Cardiac fibroblast (primary cell): ENCODE measurements around the gene NUP214.

ENCODE experiments used
- DNase-seq, 2 donors: peaks; one replicate each; pipeline versions ENCODE4 v3.0.0 to v3.0.0-alpha.2; 2010; ENCODE audit warnings: low read depth in 2 of 2
- H3K4me3 ChIP-seq, 2 donors: replicated peaks in 1 of 2; 1 replicate in 1 of 2; 2 replicates in 1 of 2; pipeline ENCODE4 v1.5.1; 2011; ENCODE audit warnings: low read depth in 2 of 2, low read length in 2 of 2, mild to moderate bottlenecking in 2 of 2, moderate library complexity in 1 of 2
- TF ChIP-seq, protein P1 (sequence below): IDR thresholded peaks from one replicate; pipeline ENCODE4 v1.5.1; 2011; ENCODE audit warnings: low read depth, mild to moderate bottlenecking, low read length, inconsistent platforms

Gene NUP214

DNA sequence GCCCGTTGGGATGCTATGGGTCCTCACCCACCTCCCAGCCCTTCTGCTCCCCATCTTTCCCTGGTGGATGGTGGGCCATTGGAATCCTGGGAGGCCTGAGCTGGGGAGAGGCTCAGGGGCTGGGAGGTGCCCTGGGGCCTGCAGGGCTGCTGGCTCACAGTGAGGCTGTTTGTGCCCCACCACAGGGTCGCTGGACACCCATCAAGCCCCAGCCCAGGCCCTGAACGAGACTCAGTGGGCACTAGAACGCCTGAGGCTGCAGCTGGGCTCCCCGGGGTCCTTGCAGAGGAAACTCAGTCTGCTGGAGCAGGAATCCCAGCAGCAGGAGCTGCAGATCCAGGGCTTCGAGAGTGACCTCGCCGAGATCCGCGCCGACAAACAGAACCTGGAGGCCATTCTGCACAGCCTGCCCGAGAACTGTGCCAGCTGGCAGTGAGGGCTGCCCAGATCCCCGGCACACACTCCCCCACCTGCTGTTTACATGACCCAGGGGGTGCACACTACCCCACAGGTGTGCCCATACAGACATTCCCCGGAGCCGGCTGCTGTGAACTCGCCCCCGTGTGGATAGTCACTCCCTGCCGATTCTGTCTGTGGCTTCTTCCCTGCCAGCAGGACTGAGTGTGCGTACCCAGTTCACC, 33.9 kb upstream of the NUP214 start:
- no peak overlapping the region for H3K4me3 ChIP-seq
- DNase-seq: no peak

DNA sequence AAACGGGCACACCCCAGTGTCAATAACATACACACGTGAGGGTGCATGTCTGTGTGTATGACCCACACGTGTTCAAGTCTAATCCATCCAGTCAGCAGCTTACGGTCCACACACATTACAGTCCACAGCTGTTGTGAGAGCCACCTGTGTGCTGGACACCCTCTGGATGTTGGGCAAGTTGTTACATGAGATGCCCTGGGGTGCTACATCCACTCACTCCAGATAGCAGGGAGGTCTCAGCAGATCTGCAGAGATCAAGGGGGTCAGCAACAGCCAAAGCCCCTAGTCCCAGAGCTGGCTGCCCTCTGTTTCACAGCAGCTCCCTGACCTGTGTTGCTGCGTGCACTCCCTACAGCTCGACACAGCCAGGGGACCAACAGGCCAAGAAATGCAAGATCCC, 33.4 kb upstream of the NUP214 start:
- H3K4me3 ChIP-seq: no peak overlapping the region
- DNase-seq: no peak
- TF ChIP-seq, protein P1, sequence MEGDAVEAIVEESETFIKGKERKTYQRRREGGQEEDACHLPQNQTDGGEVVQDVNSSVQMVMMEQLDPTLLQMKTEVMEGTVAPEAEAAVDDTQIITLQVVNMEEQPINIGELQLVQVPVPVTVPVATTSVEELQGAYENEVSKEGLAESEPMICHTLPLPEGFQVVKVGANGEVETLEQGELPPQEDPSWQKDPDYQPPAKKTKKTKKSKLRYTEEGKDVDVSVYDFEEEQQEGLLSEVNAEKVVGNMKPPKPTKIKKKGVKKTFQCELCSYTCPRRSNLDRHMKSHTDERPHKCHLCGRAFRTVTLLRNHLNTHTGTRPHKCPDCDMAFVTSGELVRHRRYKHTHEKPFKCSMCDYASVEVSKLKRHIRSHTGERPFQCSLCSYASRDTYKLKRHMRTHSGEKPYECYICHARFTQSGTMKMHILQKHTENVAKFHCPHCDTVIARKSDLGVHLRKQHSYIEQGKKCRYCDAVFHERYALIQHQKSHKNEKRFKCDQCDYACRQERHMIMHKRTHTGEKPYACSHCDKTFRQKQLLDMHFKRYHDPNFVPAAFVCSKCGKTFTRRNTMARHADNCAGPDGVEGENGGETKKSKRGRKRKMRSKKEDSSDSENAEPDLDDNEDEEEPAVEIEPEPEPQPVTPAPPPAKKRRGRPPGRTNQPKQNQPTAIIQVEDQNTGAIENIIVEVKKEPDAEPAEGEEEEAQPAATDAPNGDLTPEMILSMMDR: no peak

More for the DNA sequence above, 33.9 kb upstream of the NUP214 start:
- TF ChIP-seq, protein P1: no peak

DNA sequence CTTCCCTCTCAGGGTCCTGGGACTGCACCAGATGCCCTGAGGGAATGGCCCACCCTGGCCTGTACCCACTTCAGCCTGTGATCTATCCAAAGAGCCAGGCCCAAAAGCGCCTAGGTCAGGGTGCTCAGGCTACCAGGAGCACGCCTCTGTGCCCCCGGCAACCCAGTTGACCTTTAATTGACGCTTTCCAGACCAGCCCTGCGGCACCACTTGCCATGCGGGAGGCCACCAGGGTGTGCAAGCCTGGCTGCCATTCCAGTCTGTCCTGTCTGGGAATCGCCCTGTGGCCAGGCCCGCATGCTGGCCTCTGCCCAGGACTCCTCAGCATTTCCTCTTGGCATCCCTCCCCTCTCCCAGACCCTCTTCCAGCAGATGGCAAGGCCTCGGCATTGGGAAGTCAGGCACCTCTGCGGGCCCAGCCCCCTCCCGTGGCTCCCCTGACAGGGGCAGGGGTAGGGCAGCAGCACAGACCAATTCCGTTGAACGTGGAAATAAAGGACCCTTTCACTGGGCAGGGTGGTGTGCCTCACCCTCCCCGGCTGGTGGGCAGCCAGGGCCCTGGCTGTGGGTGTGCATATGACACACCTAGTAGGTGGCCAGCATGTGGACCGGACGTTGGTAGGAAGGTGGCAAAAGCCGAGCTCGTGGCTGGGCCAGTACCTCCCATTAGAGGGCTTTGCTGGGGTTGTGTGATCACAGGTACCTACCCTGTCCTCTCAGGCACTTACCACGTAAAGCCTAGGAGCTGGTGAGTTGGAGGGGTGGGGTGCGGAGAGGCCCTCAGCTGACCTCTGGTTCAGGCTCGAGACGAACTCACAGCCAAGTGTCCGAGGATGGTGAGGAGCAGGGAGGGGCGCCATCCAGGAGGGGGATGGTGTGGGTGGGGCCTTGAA, 32.6 kb upstream of the NUP214 start:
- no peak for DNase-seq
- no peak overlapping the region for H3K4me3 ChIP-seq
- TF ChIP-seq, protein P1: no peak

DNA sequence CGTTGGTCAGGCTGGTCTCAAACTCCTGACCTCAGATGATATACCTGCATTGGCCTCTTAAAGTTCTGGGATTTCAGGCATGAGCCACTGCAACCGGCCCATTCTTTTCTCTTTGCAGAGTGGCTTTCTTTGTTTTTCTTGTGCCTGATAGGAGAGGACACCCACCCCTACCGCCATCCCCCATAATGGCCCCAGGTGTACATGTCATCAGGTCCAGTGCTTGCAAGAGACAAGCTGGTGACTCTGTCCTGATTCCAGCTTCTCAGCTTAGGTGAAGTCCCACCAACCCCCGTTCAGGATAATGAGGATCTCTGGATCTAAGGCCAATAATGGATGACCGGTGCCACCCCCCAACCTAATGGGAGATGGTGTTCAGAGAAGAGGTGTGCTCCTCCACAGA, 31.4 kb upstream of the NUP214 start:
- TF ChIP-seq, protein P1: no peak
- no peak overlapping the region for H3K4me3 ChIP-seq
- DNase-seq: no peak

DNA sequence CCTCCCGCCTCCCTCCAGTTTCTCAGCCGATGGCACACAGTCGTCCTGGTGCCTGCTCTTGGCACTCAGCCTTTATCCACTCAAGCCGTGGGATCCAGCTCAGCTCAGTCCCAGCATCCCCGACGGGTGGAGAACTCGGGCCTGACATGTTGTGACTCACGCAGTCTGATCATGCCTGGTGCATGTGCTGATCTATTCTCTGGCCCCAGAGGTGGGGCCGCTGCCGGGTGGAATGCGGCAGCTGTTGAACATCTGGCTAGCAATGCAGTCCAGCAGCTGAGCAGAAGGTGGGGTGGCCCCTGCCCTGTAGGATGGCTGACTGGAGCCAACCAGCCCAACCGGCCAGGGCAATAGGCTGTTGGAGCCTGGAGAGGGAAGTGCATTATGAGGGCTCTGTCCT, 30.8 kb upstream of the NUP214 start:
- TF ChIP-seq, protein P1: no peak
- DNase-seq: peak; percentile 40 to 74

DNA sequence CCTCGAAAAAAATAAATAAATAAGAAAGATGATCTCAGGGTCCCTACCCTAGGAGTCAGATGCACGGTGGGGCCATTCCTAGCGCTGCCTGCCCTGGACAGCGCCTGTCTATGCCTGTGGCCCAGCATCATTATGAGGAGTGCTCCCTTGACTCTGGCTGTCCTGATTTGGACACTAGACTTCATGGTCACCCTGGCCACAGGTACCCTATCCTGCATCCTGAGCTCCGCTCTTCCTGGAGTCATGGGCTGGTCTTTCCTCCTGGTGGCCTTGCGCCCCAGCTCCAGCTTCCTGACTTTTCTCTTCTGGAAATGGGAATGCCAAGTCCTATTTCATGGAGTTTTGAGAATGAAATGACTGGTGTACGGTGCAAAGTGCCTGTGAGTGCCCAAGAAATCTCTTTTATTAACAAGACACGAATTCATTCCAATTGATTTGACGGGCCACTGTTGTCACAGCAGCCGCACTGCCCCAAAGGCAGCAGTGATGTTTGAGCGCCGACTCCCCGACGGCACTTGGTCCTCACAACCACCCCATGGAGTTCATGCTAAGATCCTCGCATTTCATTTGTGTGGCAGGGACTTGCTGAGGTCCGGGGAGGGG, 29.6 kb upstream of the NUP214 start:
- TF ChIP-seq, protein P1: no peak
- H3K4me3 ChIP-seq: peak overlapping the region in 1 of 2 donors; percentile 17
- no peak for DNase-seq

More for the DNA sequence above, 30.8 kb upstream of the NUP214 start:
- no peak overlapping the region for H3K4me3 ChIP-seq
